Left ventricle myocardium inferior (tissue), 1 donor: Measurements from ENCODE around the gene GCC2. TPM values are rescaled to one million over a fixed set of nuclear protein-coding genes. Genes with fewer than 3 reads are reported as not detected.

Experiments
- DNase-seq: peaks from one replicate; pipeline ENCODE4 v3.0.0-alpha.2; 2020
- H3K27ac ChIP-seq: fragments of 200-600 bp; replicated peaks from 2 replicates; pipeline ENCODE4 v1.8.0; 2021
- H3K27me3 ChIP-seq: fragments of 200-600 bp; 2 replicates; pipeline ENCODE4 v1.8.0; 2021; ENCODE audit warnings: low read depth
- H3K36me3 ChIP-seq: fragments of 200-600 bp; 2 replicates; pipeline ENCODE4 v1.8.0; 2021
- H3K4me1 ChIP-seq: fragments of 200-600 bp; 2 replicates; pipeline ENCODE4 v1.8.0; 2021
- H3K4me3 ChIP-seq: fragments of 200-600 bp; 2 replicates; pipeline ENCODE4 v1.8.0; 2021; ENCODE audit warnings: mild to moderate bottlenecking, moderate library complexity
- H3K9me3 ChIP-seq: fragments of 200-600 bp; replicated peaks from 2 replicates; pipeline ENCODE4 v1.8.0; 2021
- intact Hi-C: fragments of 100-400 bp; cut with micrococcal nuclease; formaldehyde crosslinking; loops from one replicate; pipeline ENCODE4 v1.11.0; 2022
- long read RNA-seq: library from polyadenylated mRNA; unstranded; transcript quantifications from one replicate; pipeline ENCODE4 v2.0.0, GENCODE V29; 2021
- total RNA-seq: library from RNA; stranded (reverse); fragmentation: NEBNext Ultra II Directional; extraction: Animal tissue kit (Norgen Biotek cat#: 25700); gene quantifications from one replicate; pipeline ENCODE4 v1.2.1, GENCODE V29; 2021
- TF ChIP-seq, protein P1 (sequence below): fragments of 200-600 bp; IDR thresholded peaks from 2 replicates; pipeline ENCODE4 v1.8.0; 2021; ENCODE audit warnings: antibody characterized with exemption, mild to moderate bottlenecking, borderline replicate concordance
- donor health status: DM: no; HTN: yes; CAD: no; lungs with severe emphysema.

Gene GCC2, protein sequence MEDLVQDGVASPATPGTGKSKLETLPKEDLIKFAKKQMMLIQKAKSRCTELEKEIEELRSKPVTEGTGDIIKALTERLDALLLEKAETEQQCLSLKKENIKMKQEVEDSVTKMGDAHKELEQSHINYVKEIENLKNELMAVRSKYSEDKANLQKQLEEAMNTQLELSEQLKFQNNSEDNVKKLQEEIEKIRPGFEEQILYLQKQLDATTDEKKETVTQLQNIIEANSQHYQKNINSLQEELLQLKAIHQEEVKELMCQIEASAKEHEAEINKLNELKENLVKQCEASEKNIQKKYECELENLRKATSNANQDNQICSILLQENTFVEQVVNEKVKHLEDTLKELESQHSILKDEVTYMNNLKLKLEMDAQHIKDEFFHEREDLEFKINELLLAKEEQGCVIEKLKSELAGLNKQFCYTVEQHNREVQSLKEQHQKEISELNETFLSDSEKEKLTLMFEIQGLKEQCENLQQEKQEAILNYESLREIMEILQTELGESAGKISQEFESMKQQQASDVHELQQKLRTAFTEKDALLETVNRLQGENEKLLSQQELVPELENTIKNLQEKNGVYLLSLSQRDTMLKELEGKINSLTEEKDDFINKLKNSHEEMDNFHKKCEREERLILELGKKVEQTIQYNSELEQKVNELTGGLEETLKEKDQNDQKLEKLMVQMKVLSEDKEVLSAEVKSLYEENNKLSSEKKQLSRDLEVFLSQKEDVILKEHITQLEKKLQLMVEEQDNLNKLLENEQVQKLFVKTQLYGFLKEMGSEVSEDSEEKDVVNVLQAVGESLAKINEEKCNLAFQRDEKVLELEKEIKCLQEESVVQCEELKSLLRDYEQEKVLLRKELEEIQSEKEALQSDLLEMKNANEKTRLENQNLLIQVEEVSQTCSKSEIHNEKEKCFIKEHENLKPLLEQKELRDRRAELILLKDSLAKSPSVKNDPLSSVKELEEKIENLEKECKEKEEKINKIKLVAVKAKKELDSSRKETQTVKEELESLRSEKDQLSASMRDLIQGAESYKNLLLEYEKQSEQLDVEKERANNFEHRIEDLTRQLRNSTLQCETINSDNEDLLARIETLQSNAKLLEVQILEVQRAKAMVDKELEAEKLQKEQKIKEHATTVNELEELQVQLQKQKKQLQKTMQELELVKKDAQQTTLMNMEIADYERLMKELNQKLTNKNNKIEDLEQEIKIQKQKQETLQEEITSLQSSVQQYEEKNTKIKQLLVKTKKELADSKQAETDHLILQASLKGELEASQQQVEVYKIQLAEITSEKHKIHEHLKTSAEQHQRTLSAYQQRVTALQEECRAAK (N-terminal part only)
- total RNA-seq = 24.9 TPM
- long read RNA-seq, full-length matches to known transcripts = 7 of 15 reads
- long read RNA-seq, partial matches to known transcripts = 5 of 15 reads
- long read RNA-seq, other reads (novel, unspliced or antisense) = 3 of 15 reads

DNA sequence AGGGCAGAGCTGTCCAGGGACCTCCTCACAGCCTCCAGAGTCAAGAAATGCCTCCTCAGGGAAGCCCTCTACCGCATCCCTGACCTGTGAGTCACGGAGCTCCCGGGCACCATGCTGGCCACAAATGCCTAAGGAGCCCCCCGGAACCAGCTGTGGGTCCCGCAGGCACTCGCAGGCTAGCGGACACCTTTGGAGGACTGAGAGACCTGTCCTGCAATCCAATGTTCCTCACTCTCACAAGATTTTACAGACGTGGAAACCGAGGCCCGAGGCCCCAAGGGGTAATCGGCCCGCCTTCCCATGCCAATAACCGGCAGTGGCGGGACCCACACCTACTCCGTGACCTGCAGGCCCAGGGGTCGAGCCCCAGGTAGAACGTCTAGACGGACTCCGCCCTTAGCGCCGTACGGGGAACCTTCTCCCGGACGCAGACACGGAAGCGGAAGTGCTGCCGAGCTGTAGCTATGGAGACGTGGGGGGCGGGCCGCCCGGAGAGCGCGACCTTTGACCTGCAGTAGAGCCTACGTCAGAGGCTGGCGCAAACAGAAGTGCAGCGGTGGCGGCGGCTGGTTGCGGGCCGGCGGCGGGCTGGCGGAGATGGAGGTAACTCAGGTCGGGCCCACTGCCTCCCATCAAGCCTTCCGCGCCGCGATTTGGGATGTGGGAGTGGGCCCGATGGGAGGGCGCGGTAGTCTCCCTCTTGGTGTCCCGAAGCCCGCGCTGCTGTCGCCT is at the start of gene GCC2:
TSS of gene GCC2 (plus strand) at position 529 of the 732 bp plus-strand sequence. CDS start at position 598, 69 bp downstream.
- intact Hi-C loops = no loop called here
- TF ChIP-seq, protein P1, sequence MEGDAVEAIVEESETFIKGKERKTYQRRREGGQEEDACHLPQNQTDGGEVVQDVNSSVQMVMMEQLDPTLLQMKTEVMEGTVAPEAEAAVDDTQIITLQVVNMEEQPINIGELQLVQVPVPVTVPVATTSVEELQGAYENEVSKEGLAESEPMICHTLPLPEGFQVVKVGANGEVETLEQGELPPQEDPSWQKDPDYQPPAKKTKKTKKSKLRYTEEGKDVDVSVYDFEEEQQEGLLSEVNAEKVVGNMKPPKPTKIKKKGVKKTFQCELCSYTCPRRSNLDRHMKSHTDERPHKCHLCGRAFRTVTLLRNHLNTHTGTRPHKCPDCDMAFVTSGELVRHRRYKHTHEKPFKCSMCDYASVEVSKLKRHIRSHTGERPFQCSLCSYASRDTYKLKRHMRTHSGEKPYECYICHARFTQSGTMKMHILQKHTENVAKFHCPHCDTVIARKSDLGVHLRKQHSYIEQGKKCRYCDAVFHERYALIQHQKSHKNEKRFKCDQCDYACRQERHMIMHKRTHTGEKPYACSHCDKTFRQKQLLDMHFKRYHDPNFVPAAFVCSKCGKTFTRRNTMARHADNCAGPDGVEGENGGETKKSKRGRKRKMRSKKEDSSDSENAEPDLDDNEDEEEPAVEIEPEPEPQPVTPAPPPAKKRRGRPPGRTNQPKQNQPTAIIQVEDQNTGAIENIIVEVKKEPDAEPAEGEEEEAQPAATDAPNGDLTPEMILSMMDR = no peak
- Histone ChIP-seq H3K4me1 (peaks cover 24% of the 10 kb centered on the region), H3K36me3 (peaks cover 23% of the 10 kb centered on the region), H3K27me3 (no peaks in the 10 kb centered on the region), H3K27ac (peak within 1 kb of the TSS; percentile 83), H3K4me3 (peak within 1 kb of the TSS; percentile 87), H3K9me3 (no peaks in the 10 kb centered on the region)
- DNase-seq = peak; percentile 93

DNA sequence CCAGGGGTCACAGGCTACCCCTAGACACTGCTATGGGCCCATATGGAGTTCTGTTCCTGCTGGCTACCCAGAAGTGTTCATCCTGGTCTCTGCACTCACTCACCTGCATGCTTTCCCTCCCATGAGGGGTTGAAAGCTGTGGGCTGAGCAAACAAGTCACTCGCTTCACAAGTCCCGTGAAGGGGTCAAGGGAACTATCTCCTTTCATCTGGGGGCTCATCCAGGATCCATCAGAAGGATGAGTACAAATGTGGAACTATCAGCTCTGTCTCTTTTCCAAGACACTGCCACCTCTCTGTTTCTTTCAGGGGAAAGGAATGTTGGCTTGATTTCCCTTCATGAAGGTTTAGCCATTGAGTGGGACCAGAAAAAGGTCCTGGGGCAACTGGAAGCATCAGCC is 49.5 kb upstream of the GCC2 start:
- intact Hi-C loops = no loop called here
- TF ChIP-seq, protein P1 = no peak
- no peaks in the 10 kb centered on the region for H3K27me3 ChIP-seq

DNA sequence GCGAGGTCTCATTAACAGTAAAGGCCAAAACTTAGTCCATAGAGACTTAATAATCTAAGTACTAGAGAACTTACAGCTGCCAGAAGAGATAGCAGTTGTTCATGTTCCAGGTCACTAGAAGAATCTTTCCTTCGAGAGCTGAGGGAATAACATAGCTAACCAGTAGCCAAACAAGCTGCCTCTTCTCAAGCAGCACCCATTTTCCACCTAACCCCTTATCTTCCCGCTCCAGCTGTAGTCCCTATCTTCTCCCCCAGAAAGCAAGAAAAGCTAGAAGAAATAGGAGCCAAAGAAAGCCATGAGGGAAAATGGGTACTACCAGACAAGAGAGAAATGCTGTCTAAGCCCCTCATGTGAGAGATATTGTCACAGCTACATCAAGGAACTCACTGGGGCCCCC is 47.2 kb upstream of the GCC2 start:
- peaks cover 67% of the 10 kb centered on the region for H3K9me3 ChIP-seq
- DNase-seq = no peak
- H3K27ac ChIP-seq = no peak overlapping the region
- no peaks in the 10 kb centered on the region for H3K27me3 ChIP-seq
- intact Hi-C loops = no loop called here
- no peaks in the 10 kb centered on the region for H3K36me3 ChIP-seq
- H3K4me1 ChIP-seq = no peaks in the 10 kb centered on the region
- H3K4me3 ChIP-seq = no peak overlapping the region
- TF ChIP-seq, protein P1 = no peak

More for the DNA sequence above, 49.5 kb upstream of the GCC2 start:
- H3K27ac ChIP-seq = no peak overlapping the region
- H3K4me3 ChIP-seq = no peak overlapping the region
- no peaks in the 10 kb centered on the region for H3K4me1 ChIP-seq
- peaks cover 58% of the 10 kb centered on the region for H3K9me3 ChIP-seq
- DNase-seq = no peak
- H3K36me3 ChIP-seq = no peaks in the 10 kb centered on the region

DNA sequence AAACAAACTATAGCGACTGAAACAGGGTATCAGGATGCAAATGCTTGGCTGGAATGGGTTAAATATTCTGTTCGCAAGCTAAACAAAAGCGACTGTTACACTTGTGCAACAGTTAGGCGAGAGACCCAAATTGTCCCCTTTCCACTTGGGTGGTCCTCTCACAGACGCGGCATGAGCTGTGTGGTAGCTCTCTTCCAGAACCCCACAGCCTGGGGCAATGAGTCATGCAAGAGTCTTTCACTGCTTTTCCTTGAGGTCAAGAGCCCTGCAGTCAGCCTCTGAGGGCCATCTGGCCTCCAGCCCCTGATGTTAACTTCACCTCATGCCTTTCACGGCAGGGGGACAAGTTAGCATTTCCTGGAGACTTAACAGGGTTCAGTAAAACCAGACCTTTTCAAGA is 45.5 kb upstream of the GCC2 start:
- H3K27ac ChIP-seq = no peak overlapping the region
- DNase-seq = no peak
- no peaks in the 10 kb centered on the region for H3K27me3 ChIP-seq
- TF ChIP-seq, protein P1 = no peak
- no peak overlapping the region for H3K4me3 ChIP-seq
- no peaks in the 10 kb centered on the region for H3K36me3 ChIP-seq
- H3K9me3 ChIP-seq = peaks cover 57% of the 10 kb centered on the region
- H3K4me1 ChIP-seq = no peaks in the 10 kb centered on the region
- intact Hi-C loops = no loop called here
